Astrocyte (in vitro differentiated cells and primary cell): ENCODE results near the gene HTN1.
"Not testable (repeated sequence)": the region's sequence is repeated elsewhere in the genome, so short reads cannot be mapped to it uniquely, and the experiment has no call there.

ENCODE experiments used
- EZH2 ChIP-seq: IDR thresholded peaks from 2 replicates; pipeline ENCODE4 v1.6.1; 2012; ENCODE audit warnings: mild to moderate bottlenecking, low read length, inconsistent platforms; ENCODE audit not compliant: insufficient read depth
- TF ChIP-seq, protein P1 (sequence below): IDR thresholded peaks from 2 replicates; pipeline ENCODE4 v1.5.1; 2011; ENCODE audit warnings: low read depth, mild to moderate bottlenecking, inconsistent platforms, low read length, moderate library complexity; ENCODE audit not compliant: insufficient read depth

- not testable (repeated sequence) for TF ChIP-seq EZH2
- TF ChIP-seq, protein P1, sequence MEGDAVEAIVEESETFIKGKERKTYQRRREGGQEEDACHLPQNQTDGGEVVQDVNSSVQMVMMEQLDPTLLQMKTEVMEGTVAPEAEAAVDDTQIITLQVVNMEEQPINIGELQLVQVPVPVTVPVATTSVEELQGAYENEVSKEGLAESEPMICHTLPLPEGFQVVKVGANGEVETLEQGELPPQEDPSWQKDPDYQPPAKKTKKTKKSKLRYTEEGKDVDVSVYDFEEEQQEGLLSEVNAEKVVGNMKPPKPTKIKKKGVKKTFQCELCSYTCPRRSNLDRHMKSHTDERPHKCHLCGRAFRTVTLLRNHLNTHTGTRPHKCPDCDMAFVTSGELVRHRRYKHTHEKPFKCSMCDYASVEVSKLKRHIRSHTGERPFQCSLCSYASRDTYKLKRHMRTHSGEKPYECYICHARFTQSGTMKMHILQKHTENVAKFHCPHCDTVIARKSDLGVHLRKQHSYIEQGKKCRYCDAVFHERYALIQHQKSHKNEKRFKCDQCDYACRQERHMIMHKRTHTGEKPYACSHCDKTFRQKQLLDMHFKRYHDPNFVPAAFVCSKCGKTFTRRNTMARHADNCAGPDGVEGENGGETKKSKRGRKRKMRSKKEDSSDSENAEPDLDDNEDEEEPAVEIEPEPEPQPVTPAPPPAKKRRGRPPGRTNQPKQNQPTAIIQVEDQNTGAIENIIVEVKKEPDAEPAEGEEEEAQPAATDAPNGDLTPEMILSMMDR: not testable (repeated sequence)
These were observed 22.1 kb upstream of the HTN1 start, which contains the start of gene HTN3 for GRCh38 chr4:70028159-70028558.
